ENCODE results near the gene UFD1. TPM values are rescaled to one million over a fixed set of nuclear protein-coding genes. Genes with fewer than 3 reads are reported as not detected.

Gene UFD1
- total and polyA plus RNA-seq, 2 of the 4 experiments (the other 2 are of a cell fraction), result 149 to 152 TPM

DNA sequence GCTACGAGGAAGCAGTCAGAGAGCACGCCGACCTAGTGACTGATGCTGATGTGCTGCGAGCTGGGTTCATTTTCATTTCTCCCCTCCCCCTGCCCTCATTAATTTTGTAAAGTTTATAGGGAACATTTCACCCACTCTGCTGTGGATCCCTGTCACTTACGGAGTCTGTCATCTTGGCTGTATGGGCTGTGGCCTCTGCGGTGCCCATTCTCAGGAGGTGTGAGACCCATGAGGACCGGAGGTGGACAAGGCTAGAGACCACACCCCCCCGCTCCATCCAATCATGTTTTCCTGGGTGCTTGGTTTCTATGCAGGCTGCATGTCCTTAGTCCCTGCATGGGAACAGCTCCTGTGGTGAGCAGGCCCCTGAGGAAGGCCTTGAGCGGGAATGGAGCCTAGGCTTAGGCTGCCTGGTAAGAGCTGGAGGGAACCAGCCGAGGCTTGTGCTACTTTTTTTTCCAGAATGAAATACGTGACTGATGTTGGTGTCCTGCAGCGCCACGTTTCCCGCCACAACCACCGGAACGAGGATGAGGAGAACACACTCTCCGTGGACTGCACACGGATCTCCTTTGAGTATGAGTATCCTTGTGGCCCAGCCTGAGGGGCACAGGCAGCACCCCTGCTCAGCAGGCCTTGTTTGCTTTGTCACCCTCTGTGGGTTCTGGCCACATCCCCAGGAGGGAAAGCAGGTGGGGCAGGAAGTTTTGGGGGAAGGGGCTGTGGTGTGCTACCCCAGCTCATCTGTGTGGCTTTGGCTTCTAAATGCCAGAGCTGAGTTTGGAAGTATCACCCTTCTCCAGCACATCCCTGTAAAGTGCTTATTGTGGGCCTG, 26.1 kb upstream of the UFD1 start:
- H4K5ac ChIP-seq (ENCODE audit: low read depth, low read length), result no peak overlapping the region
- H3K4me1 ChIP-seq (ENCODE audit: control insufficient read depth, insufficient read depth, low read length), result no peaks in the 10 kb centered on the region
- no peaks in the 10 kb centered on the region for H3K9me3 ChIP-seq (ENCODE audit: control insufficient read depth, insufficient read depth, low read length)
- WGBS, 2 experiments (ENCODE audit: extremely low coverage in 2 of 2, insufficient read length in 1 of 2), result 100% methylated on average over 8 of the region's 18 CpGs; no CpG with 5 or more reads in 1 of the 2 experiments
- TF ChIP-seq MAZ (IDR thresholded peaks at IDR 0.05; ENCODE audit: borderline replicate concordance, low read depth, low read length) (no peak), RAD21 (IDR thresholded peaks at IDR 0.05; ENCODE audit: low read length) (no peak)
- TF ChIP-seq, protein P1, sequence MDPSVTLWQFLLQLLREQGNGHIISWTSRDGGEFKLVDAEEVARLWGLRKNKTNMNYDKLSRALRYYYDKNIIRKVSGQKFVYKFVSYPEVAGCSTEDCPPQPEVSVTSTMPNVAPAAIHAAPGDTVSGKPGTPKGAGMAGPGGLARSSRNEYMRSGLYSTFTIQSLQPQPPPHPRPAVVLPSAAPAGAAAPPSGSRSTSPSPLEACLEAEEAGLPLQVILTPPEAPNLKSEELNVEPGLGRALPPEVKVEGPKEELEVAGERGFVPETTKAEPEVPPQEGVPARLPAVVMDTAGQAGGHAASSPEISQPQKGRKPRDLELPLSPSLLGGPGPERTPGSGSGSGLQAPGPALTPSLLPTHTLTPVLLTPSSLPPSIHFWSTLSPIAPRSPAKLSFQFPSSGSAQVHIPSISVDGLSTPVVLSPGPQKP (IDR thresholded peaks at IDR 0.05; ENCODE audit: borderline replicate concordance, low read depth, low read length), result no peak
- TF ChIP-seq, protein P2, sequence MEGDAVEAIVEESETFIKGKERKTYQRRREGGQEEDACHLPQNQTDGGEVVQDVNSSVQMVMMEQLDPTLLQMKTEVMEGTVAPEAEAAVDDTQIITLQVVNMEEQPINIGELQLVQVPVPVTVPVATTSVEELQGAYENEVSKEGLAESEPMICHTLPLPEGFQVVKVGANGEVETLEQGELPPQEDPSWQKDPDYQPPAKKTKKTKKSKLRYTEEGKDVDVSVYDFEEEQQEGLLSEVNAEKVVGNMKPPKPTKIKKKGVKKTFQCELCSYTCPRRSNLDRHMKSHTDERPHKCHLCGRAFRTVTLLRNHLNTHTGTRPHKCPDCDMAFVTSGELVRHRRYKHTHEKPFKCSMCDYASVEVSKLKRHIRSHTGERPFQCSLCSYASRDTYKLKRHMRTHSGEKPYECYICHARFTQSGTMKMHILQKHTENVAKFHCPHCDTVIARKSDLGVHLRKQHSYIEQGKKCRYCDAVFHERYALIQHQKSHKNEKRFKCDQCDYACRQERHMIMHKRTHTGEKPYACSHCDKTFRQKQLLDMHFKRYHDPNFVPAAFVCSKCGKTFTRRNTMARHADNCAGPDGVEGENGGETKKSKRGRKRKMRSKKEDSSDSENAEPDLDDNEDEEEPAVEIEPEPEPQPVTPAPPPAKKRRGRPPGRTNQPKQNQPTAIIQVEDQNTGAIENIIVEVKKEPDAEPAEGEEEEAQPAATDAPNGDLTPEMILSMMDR (conservative IDR thresholded peaks at IDR 0.05; ENCODE audit: low read depth, low read length), result no peak
- H4K20me1 ChIP-seq (ENCODE audit: insufficient read depth, low read length), result no peaks in the 10 kb centered on the region; the same call in 1 of the 2 replicates
- H3K4me2 ChIP-seq (ENCODE audit: low read depth, low read length), result no peak overlapping the region
- H3K4ac ChIP-seq (ENCODE audit: low read depth, low read length), result no peak overlapping the region
- H3K14ac ChIP-seq (replicated peaks; ENCODE audit: low read depth, low read length), result no peak overlapping the region
- H3K79me1 ChIP-seq (ENCODE audit: low read depth in 1 of 2, low read length in 2 of 2), result no peaks in the 10 kb centered on the region
- ATAC-seq (ENCODE audit: low read depth) (no peak), DNase-seq (no peak)
- H2BK5ac ChIP-seq (ENCODE audit: low read depth, low read length, poor library complexity, severe bottlenecking), result no peak overlapping the region
- no peak overlapping the region for H4K91ac ChIP-seq (ENCODE audit: insufficient read depth, low read depth, low read length)
- no peaks in the 10 kb centered on the region for H3K27me3 ChIP-seq (ENCODE audit: control insufficient read depth, insufficient read depth, low read length)
- no peak overlapping the region for H2BK20ac ChIP-seq (ENCODE audit: low read depth, low read length)
- H2AFZ ChIP-seq (replicated peaks; ENCODE audit: low read length, poor library complexity), result peak overlapping the region; percentile 51
- in situ Hi-C loops (cut with MboI; ENCODE audit: low sequenced_read_pairs), result no loop called here
- no peak overlapping the region for H2BK120ac ChIP-seq (ENCODE audit: low read depth, low read length)
- H2BK15ac ChIP-seq (ENCODE audit: low read depth, low read length), result no peak overlapping the region
- CTCF ChIA-PET, result no interaction called here
- POLR2A ChIA-PET (ENCODE audit: unreplicated experiment), result no interaction called here
- intact Hi-C loops (cut with micrococcal nuclease), result no loop called here
- H4K8ac ChIP-seq (ENCODE audit: low read depth in 2 of 2, low read length in 2 of 2), result no peak overlapping the region
- H3K36me3 ChIP-seq (ENCODE audit: control insufficient read depth, insufficient read depth, low read length), result peaks cover 2% of the 10 kb centered on the region; the same call in 1 of the 2 replicates
- no peak overlapping the region for H3K56ac ChIP-seq (ENCODE audit: extremely low read depth, insufficient read depth, low read length)
- H3K9me1 ChIP-seq (ENCODE audit: insufficient read depth, low read length), result no peaks in the 10 kb centered on the region
- no peak overlapping the region for H3K9ac ChIP-seq (ENCODE audit: low read depth, low read length)
- H3K27ac ChIP-seq (ENCODE audit: insufficient read depth, low read length), result no peak overlapping the region
- dilution Hi-C loops (cut with HindIII; ENCODE audit: low sequenced_read_pairs, unreplicated experiment), result no loop called here
- no peak overlapping the region for H3K18ac ChIP-seq (ENCODE audit: low read depth, low read length)
- no TSS peak for BruUV-seq (replicated peaks)
- H2AK5ac ChIP-seq (ENCODE audit: low read depth, low read length), result no peak overlapping the region
- H3K23ac ChIP-seq (ENCODE audit: low read depth, low read length), result no peak overlapping the region
- H2AK9ac ChIP-seq (replicated peaks; ENCODE audit: low read depth, low read length, poor library complexity), result no peak overlapping the region
- H3K4me3 ChIP-seq (ENCODE audit: insufficient read depth, low read depth, low read length), result no peak overlapping the region
